Suprapubic skin (tissue), 4 donors: Measurements from ENCODE around the gene USP35. TPM values are rescaled to one million over a fixed set of nuclear protein-coding genes. Genes with fewer than 3 reads are reported as not detected.

Experiments used
- DNase-seq, 2 donors: peaks; one replicate each; pipeline ENCODE4 v3.0.0-alpha.2; 2019; ENCODE audit warnings: low spot score in 2 of 2
- H3K27ac ChIP-seq: fragments of 200-600 bp; sonication (generic); one replicate; pipeline ENCODE4 v1.5.1; 2019
- H3K27me3 ChIP-seq: fragments of 200-600 bp; sonication (generic); one replicate; pipeline ENCODE4 v1.5.1; 2019
- H3K36me3 ChIP-seq: fragments of 200-600 bp; sonication (generic); one replicate; pipeline ENCODE4 v1.5.1; 2019
- H3K4me1 ChIP-seq: fragments of 200-600 bp; sonication (generic); one replicate; pipeline ENCODE4 v1.5.1; 2019
- H3K4me3 ChIP-seq: fragments of 200-600 bp; sonication (generic); one replicate; pipeline ENCODE4 v1.5.1; 2019; ENCODE audit warnings: mild to moderate bottlenecking
- H3K9me3 ChIP-seq: fragments of 200-600 bp; sonication (generic); one replicate; pipeline ENCODE4 v1.5.1; 2019
- EP300 ChIP-seq: sonication (generic); formaldehyde crosslinking; IDR thresholded peaks from one replicate; pipeline ENCODE4 v1.6.1; 2017; ENCODE audit warnings: antibody characterized with exemption
- POLR2A ChIP-seq, 2 donors: fragments of 450-650 bp; IDR thresholded peaks; one replicate each; pipeline ENCODE4 v1.6.1; 2017; ENCODE audit warnings: antibody characterized with exemption in 2 of 2, mild to moderate bottlenecking in 2 of 2, moderate library complexity in 2 of 2
- POLR2AphosphoS5 ChIP-seq, 3 donors: sonication (generic); formaldehyde crosslinking; IDR thresholded peaks; one replicate each; pipeline ENCODE4 v1.6.1; 2017; ENCODE audit warnings: antibody characterized with exemption in 3 of 3
- WGBS: methylation state at CpG from one replicate; pipeline ENCODE4 v1.1.5; 2018; 5-methylcytosine and 5-hydroxymethylcytosine counted together
- total RNA-seq, 4 donors: library from RNA; depleted of rRNA; stranded (reverse); fragments of >200 nt; gene quantifications; one replicate each; pipeline ENCODE4 v1.1.0, GENCODE V29; 2016
- TF ChIP-seq, protein P1 (sequence below), 2 donors: fragments of 200-600 bp in 1 of 2; fragments of 450-650 bp in 1 of 2; sonication (generic) in 1 of 2; IDR thresholded peaks; one replicate each; pipeline ENCODE4 v1.5.1; 2016 to 2019; ENCODE audit warnings: antibody characterized with exemption in 2 of 2, mild to moderate bottlenecking in 1 of 2, moderate library complexity in 1 of 2

The USP35 gene
- total RNA-seq, 4 donors from 2014 or later, result 2.3 to 9.6 (median 5.6) TPM

DNA sequence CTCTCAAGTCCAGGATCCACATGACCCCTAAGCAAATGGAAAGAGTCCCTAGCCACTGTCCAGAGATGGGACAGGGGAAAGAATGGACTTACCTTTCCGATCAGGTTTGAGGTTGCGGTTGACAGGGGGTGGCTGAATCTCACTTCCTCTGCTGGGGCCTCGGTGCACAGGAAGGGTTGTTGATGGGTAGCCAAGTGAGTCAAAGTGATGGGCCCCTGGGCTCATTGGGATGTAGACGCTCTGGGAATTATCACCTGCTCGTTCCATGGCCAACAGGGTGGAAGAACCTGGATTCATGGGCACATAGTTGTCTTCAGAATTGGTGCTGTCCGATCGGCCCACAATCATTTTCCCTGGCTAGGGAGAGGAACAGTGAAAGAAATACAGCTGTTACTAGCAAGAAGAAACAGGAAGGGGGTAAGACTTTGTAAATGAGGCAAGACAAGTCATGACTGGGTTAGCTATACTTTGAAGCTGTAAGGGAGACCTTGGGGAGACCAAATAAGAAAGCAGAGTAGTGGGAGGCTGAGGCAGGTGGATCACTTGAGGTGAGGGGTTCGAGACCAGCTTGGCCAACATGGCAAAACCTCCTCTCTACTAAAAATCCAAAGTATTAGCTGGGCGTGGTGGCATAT lies 34.7 kb downstream of the USP35 start:
- no peaks in the 10 kb centered on the region for H3K4me1 ChIP-seq
- H3K36me3 ChIP-seq, result peaks cover 76% of the 10 kb centered on the region
- DNase-seq, result peak in 1 of 2 donors; percentile 20
- no peaks in the 10 kb centered on the region for H3K27me3 ChIP-seq
- no peak overlapping the region for H3K27ac ChIP-seq
- TF ChIP-seq POLR2AphosphoS5 (IDR thresholded peaks at IDR 0.05) (no peak), POLR2A (IDR thresholded peaks at IDR 0.05) (no peak), EP300 (no peak)
- TF ChIP-seq, protein P1, sequence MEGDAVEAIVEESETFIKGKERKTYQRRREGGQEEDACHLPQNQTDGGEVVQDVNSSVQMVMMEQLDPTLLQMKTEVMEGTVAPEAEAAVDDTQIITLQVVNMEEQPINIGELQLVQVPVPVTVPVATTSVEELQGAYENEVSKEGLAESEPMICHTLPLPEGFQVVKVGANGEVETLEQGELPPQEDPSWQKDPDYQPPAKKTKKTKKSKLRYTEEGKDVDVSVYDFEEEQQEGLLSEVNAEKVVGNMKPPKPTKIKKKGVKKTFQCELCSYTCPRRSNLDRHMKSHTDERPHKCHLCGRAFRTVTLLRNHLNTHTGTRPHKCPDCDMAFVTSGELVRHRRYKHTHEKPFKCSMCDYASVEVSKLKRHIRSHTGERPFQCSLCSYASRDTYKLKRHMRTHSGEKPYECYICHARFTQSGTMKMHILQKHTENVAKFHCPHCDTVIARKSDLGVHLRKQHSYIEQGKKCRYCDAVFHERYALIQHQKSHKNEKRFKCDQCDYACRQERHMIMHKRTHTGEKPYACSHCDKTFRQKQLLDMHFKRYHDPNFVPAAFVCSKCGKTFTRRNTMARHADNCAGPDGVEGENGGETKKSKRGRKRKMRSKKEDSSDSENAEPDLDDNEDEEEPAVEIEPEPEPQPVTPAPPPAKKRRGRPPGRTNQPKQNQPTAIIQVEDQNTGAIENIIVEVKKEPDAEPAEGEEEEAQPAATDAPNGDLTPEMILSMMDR (IDR thresholded peaks at IDR 0.05), result no peak
- no peak overlapping the region for H3K4me3 ChIP-seq
- no peaks in the 10 kb centered on the region for H3K9me3 ChIP-seq
- WGBS, result 88% methylated on average over 9 of the region's 9 CpGs

DNA sequence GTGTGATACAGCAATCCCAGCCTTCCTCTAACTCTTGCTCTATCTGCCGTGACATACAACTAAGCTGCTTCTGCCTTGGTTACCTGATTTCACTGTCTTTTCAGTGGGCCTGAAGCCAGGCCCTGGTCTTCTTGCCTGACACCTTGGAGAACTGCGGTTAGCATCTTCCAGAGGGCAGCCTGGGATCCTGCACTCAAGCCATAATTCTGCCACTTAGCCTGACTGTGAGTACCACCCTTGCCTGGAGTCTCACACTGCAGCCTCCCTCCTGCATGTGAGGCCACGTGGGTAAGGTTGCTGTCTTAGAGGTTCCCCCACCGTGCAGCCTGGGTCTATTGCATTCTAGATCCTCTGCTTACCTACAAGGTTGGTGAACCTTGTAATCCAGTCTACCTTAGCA lies 35.8 kb downstream of the USP35 start:
- 82% methylated on average over 4 of the region's 4 CpGs for WGBS
- peak in 1 of 2 donors; percentile 24 for DNase-seq
- TF ChIP-seq POLR2A (IDR thresholded peaks at IDR 0.05) (no peak), POLR2AphosphoS5 (IDR thresholded peaks at IDR 0.05) (no peak), EP300 (no peak)
- TF ChIP-seq, protein P1 (IDR thresholded peaks at IDR 0.05), result no peak

DNA sequence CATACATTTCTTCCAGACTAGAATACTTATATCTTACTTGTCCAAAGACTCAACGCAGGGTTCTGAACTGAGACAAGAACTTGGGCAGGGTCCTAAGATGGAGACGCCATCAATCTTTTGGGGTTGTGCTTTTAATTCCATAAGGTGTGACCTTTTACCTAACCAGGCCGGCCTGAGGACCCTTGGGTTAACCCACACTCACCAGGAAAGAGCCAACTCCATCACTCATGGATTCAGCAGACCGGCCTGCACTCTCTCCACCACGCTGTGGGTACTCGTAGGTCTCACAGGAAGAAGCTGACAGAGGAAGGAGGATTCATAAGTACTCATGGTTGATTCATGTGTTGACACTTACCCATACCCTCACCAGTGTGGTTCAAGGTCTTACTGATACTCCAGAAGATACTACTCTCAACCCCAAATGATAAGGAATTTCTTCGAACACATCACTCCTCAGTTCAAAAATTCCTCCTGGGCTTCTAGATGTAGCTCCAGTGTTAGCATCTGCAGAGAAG lies 36.2 kb downstream of the USP35 start:
- Histone ChIP-seq H3K9me3 (no peaks in the 10 kb centered on the region), H3K4me3 (no peak overlapping the region), H3K27ac (no peak overlapping the region), H3K4me1 (no peaks in the 10 kb centered on the region), H3K36me3 (peaks cover 61% of the 10 kb centered on the region), H3K27me3 (no peaks in the 10 kb centered on the region)
- peak in 1 of 2 donors; percentile 53 for DNase-seq
- 96% methylated on average over 7 of the region's 7 CpGs for WGBS
- TF ChIP-seq POLR2A (IDR thresholded peaks at IDR 0.05), result no peak
- TF ChIP-seq POLR2AphosphoS5 (IDR thresholded peaks at IDR 0.05), result no peak
- TF ChIP-seq, protein P1 (IDR thresholded peaks at IDR 0.05), result no peak
- TF ChIP-seq EP300, result no peak

More for the DNA sequence above, 35.8 kb downstream of the USP35 start:
- Histone ChIP-seq H3K36me3 (peaks cover 65% of the 10 kb centered on the region), H3K4me1 (no peaks in the 10 kb centered on the region), H3K4me3 (no peak overlapping the region), H3K27ac (no peak overlapping the region), H3K27me3 (no peaks in the 10 kb centered on the region), H3K9me3 (no peaks in the 10 kb centered on the region)

DNA sequence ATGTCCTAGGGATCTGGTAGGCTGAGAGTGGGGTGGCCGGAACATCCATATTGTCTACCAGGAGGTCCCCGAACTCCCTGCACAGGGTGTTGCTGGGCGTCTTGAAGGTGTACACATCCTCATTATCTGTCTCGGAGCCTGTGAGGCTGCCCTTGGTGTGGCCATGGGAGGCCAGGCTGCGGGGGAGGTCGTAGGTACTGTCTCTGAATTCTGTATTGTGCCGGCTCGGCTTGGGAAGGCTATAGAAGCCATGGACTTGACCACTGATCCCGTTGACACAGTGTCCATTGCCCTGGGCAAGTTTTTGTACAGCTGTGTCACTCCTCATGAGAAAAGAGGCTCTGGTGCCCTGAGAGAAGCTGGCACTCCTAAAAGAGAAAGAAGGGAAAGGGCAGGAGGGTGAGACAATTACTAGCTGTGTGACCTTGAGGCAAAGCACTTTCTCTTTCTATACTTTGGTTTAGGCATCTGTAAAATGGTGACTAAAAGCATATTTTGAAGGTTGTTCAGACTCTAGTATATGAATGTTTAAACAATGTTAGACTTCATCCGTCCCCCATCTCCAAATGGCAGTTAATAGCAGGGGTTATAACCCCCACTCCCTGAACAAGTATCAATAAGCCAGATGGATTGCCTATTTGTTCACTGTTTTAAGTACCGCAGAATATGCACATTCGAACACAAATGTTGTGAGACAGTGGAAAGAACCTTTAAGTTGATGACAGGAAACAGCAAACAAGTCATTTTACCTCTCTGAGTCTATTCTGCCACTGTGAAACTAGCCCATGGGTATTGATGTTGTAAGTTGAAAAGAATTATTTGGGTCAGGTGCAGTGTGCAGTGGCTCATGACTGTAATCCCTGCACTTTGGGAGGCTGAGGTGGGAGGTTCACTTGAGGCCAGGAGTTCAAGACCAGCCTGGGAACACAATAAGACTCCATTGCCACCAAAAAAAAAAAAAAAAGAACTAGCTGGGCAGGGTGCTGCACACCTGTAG lies 38.3 kb downstream of the USP35 start:
- H3K27me3 ChIP-seq, result no peaks in the 10 kb centered on the region
- H3K4me3 ChIP-seq, result no peak overlapping the region
- peaks cover 42% of the 10 kb centered on the region for H3K36me3 ChIP-seq
- no peak overlapping the region for H3K27ac ChIP-seq
- H3K9me3 ChIP-seq, result no peaks in the 10 kb centered on the region
- DNase-seq, result peak; percentile 33 to 58
- WGBS, result 82% methylated on average over 9 of the region's 12 CpGs
- peaks cover 6% of the 10 kb centered on the region for H3K4me1 ChIP-seq
- TF ChIP-seq POLR2AphosphoS5 (IDR thresholded peaks at IDR 0.05), result no peak
- TF ChIP-seq, protein P1 (IDR thresholded peaks at IDR 0.05), result no peak
- no peak for TF ChIP-seq EP300
- TF ChIP-seq POLR2A (IDR thresholded peaks at IDR 0.05), result no peak

DNA sequence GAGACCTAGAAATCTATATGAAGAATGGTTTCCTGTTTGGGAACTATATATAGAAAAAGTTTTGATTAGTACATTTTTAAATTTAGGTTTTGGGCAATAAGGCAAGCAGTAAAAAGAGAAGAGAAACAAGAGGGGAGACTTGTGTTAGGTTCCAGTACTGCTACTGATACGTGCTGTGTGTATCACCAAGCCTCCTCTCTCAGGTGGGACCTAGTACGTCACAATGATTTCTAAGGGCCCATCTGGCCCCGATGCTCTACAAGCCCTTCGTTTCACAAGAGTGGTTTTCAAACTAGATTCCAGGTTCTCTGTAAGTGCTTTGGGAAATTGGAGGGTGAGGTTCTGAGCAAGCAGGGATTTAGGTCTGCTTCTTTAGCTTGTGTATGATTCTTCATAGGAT lies 39.2 kb downstream of the USP35 start:
- WGBS, result 88% methylated on average over 4 of the region's 4 CpGs

More for the DNA sequence above, 39.2 kb downstream of the USP35 start:
- peaks cover 13% of the 10 kb centered on the region for H3K4me1 ChIP-seq
- H3K36me3 ChIP-seq, result peaks cover 33% of the 10 kb centered on the region
- no peak for DNase-seq
- no peaks in the 10 kb centered on the region for H3K9me3 ChIP-seq
- no peak for TF ChIP-seq POLR2AphosphoS5 (IDR thresholded peaks at IDR 0.05)
- no peak for TF ChIP-seq POLR2A (IDR thresholded peaks at IDR 0.05)
- TF ChIP-seq EP300, result no peak
- no peak overlapping the region for H3K4me3 ChIP-seq
- H3K27ac ChIP-seq, result no peak overlapping the region
- H3K27me3 ChIP-seq, result no peaks in the 10 kb centered on the region
